Neural cell (in vitro differentiated cells): Measurements from ENCODE around the gene MYMK. TPM values are rescaled to one million over a fixed set of nuclear protein-coding genes. Genes with fewer than 3 reads are reported as not detected.

Source experiments
- H2AFZ ChIP-seq: fragments of 200-600, 300-800 bp; sonication (generic), shearing (Covaris generic); 2 replicates; pipeline ENCODE4 v1.6.0; 2014; ENCODE audit warnings: low read depth, mild to moderate bottlenecking, antibody characterized with exemption, low read length, moderate library complexity
- H3F3A ChIP-seq: fragments of 200-600 bp; shearing (Covaris generic); 2 replicates; pipeline ENCODE4 v1.6.1; 2016; ENCODE audit warnings: mild to moderate bottlenecking, moderate library complexity, mixed read lengths, antibody characterized with exemption, low read length; ENCODE audit not compliant: insufficient read depth, poor library complexity, severe bottlenecking
- H3K27ac ChIP-seq: fragments of 200-600, 300-800 bp; sonication (generic), shearing (Covaris generic); 2 replicates; pipeline ENCODE4 v1.5.1; 2014; ENCODE audit warnings: mild to moderate bottlenecking, low read length, moderate library complexity
- H3K27me3 ChIP-seq: fragments of 300-800, 200-600 bp; sonication (generic), shearing (Covaris generic); 2 replicates; pipeline ENCODE4 v1.6.0; 2014; ENCODE audit warnings: mild to moderate bottlenecking, low read depth, low read length, moderate library complexity; ENCODE audit not compliant: insufficient read depth
- H3K36me3 ChIP-seq: fragments of 300-800, 200-600 bp; sonication (generic), shearing (Covaris generic); 2 replicates; pipeline ENCODE4 v1.5.1; 2014; ENCODE audit warnings: mild to moderate bottlenecking, antibody characterized with exemption, low read length, moderate library complexity; ENCODE audit not compliant: insufficient read depth
- H3K4me2 ChIP-seq: fragments of 300-800, 200-600 bp; sonication (generic), shearing (Covaris generic); 2 replicates; pipeline ENCODE4 v1.6.0; 2014; ENCODE audit warnings: mild to moderate bottlenecking, low read length
- H3K4me3 ChIP-seq: fragments of 300-800, 200-600 bp; sonication (generic), shearing (Covaris generic); 2 replicates; pipeline ENCODE4 v1.5.1; 2014; ENCODE audit warnings: mild to moderate bottlenecking, low read length, moderate library complexity
- H3K79me2 ChIP-seq: fragments of 200-600 bp; shearing (Covaris generic); replicated peaks from 2 replicates; pipeline ENCODE4 v1.6.0; 2014; ENCODE audit warnings: mild to moderate bottlenecking, low read length, moderate library complexity; ENCODE audit not compliant: insufficient read depth
- H3K9ac ChIP-seq: fragments of 300-800, 200-600 bp; sonication (generic), shearing (Covaris generic); 2 replicates; pipeline ENCODE4 v1.6.1; 2016; ENCODE audit warnings: mild to moderate bottlenecking, low read length, mixed read lengths
- H3K9me2 ChIP-seq: fragments of 200-600 bp; shearing (Covaris generic); 2 replicates; pipeline ENCODE4 v1.6.1; 2016; ENCODE audit warnings: mild to moderate bottlenecking, low read length, mixed read lengths; ENCODE audit not compliant: insufficient read depth
- H3K9me3 ChIP-seq: fragments of 200-600, 300-800 bp; sonication (generic), shearing (Covaris generic); 2 replicates; pipeline ENCODE4 v1.6.1; 2016; ENCODE audit warnings: mild to moderate bottlenecking, mixed run types, low read length, moderate library complexity, mixed read lengths
- H4K20me1 ChIP-seq: fragments of 200-600 bp; shearing (Covaris generic); 2 replicates; pipeline ENCODE4 v1.6.1; 2016; ENCODE audit warnings: mild to moderate bottlenecking, mixed run types; ENCODE audit not compliant: insufficient read depth
- EZH2 ChIP-seq: fragments of 200-600, 300-800 bp; shearing (Covaris generic), sonication (generic); IDR thresholded peaks from 2 replicates; pipeline ENCODE4 v1.6.1; 2014; ENCODE audit warnings: antibody characterized with exemption, low read length, borderline replicate concordance, mild to moderate bottlenecking; ENCODE audit not compliant: insufficient read depth, poor library complexity, severe bottlenecking
- MXI1 ChIP-seq: fragments of 450-650 bp; conservative IDR thresholded peaks from 2 replicates; pipeline ENCODE4 v1.6.1; 2014; ENCODE audit warnings: antibody characterized with exemption, mild to moderate bottlenecking; ENCODE audit not compliant: poor library complexity, severe bottlenecking
- POLR2AphosphoS5 ChIP-seq: IDR thresholded peaks from 2 replicates; pipeline ENCODE4 v1.6.1; 2012
- RAD21 ChIP-seq: fragments of 450-650 bp; conservative IDR thresholded peaks from 2 replicates; pipeline ENCODE4 v1.6.1; 2014; ENCODE audit warnings: antibody characterized with exemption, mild to moderate bottlenecking, moderate library complexity
- REST ChIP-seq: IDR thresholded peaks from 2 replicates; pipeline ENCODE4 v1.6.1; 2012; ENCODE audit warnings: borderline replicate concordance
- SMC3 ChIP-seq: fragments of 450-650 bp; conservative IDR thresholded peaks from 2 replicates; pipeline ENCODE4 v1.6.1; 2014; ENCODE audit warnings: antibody characterized with exemption, mild to moderate bottlenecking, moderate library complexity; ENCODE audit not compliant: poor library complexity
- TAF1 ChIP-seq: IDR thresholded peaks from 2 replicates; pipeline ENCODE4 v1.6.1; 2012; ENCODE audit warnings: low read depth
- polyA plus RNA-seq: library from polyadenylated mRNA; depleted of rRNA; stranded (reverse); fragments of >200 nt; gene quantifications from 2 replicates; pipeline ENCODE4 v1.2.3, GENCODE V29; 2014

The MYMK gene
- polyA plus RNA-seq, 1 donor from 2014 or later, result not detected

- TF ChIP-seq REST (no peak), SMC3 (no peak), TAF1 (no peak)
Measured at GRCh38 chr9:133546287-133546680, 21.5 kb upstream of the MYMK start (continued).

- H3K27me3 ChIP-seq, result no peaks in the 10 kb centered on the region
- no peaks in the 10 kb centered on the region for H3K9me3 ChIP-seq
- H3K9ac ChIP-seq, result no peak overlapping the region
- no peak overlapping the region for H3K27ac ChIP-seq
- H3K4me3 ChIP-seq, result no peak overlapping the region
- H2AFZ ChIP-seq, result no peak overlapping the region
- no peaks in the 10 kb centered on the region for H3K36me3 ChIP-seq
- H3F3A ChIP-seq, result no peaks in the 10 kb centered on the region
- no peaks in the 10 kb centered on the region for H3K9me2 ChIP-seq
- H4K20me1 ChIP-seq, result no peaks in the 10 kb centered on the region
- TF ChIP-seq MXI1 (no peak), TAF1 (no peak), REST (no peak), EZH2 (no peak), POLR2AphosphoS5 (no peak)
- no peak overlapping the region for H3K4me2 ChIP-seq
- no peaks in the 10 kb centered on the region for H3K79me2 ChIP-seq
Measured at GRCh38 chr9:133545494-133546286, 20.9 kb upstream of the MYMK start.

GRCh38 chr9:133543772-133544467, 19.2 kb upstream of the MYMK start:
- no peaks in the 10 kb centered on the region for H3K79me2 ChIP-seq
- H3F3A ChIP-seq, result no peaks in the 10 kb centered on the region
- TF ChIP-seq REST, result no peak
- TF ChIP-seq RAD21, result no peak
- H3K27ac ChIP-seq, result no peak overlapping the region
- no peak overlapping the region for H3K4me2 ChIP-seq
- no peaks in the 10 kb centered on the region for H3K9me3 ChIP-seq
- no peaks in the 10 kb centered on the region for H3K27me3 ChIP-seq
- no peak overlapping the region for H2AFZ ChIP-seq
- H3K9me2 ChIP-seq, result no peaks in the 10 kb centered on the region
- H3K9ac ChIP-seq, result no peak overlapping the region
- no peaks in the 10 kb centered on the region for H3K36me3 ChIP-seq
- no peak overlapping the region for H3K4me3 ChIP-seq
- no peaks in the 10 kb centered on the region for H4K20me1 ChIP-seq
